KMS-11 (cell line): ENCODE results near the gene CIB4.

Source experiments
- H2AFZ ChIP-seq: fragments of 200-600 bp; sonication (generic); 2 replicates; pipeline ENCODE4 v1.6.1; 2016; ENCODE audit warnings: antibody characterized with exemption, mixed run types, low read depth
- H3K27ac ChIP-seq: fragments of 200-600 bp; sonication (generic); 2 replicates; pipeline ENCODE4 v1.6.1; 2016; ENCODE audit warnings: mild to moderate bottlenecking, mixed run types
- H3K27me3 ChIP-seq: fragments of 200-600 bp; sonication (generic); 2 replicates; pipeline ENCODE4 v1.6.1; 2017; ENCODE audit warnings: mild to moderate bottlenecking, low read depth, mixed run types, moderate library complexity; ENCODE audit not compliant: insufficient read depth
- H3K36me3 ChIP-seq: fragments of 200-600 bp; sonication (generic); 2 replicates; pipeline ENCODE4 v1.6.1; 2017; ENCODE audit warnings: mild to moderate bottlenecking, mixed run types; ENCODE audit not compliant: insufficient read depth
- H3K4me1 ChIP-seq: fragments of 200-600 bp; sonication (generic); 2 replicates; pipeline ENCODE4 v1.6.1; 2016; ENCODE audit warnings: mild to moderate bottlenecking, low read depth, mixed run types; ENCODE audit not compliant: poor library complexity, severe bottlenecking
- H3K4me2 ChIP-seq: fragments of 200-600 bp; sonication (generic); 2 replicates; pipeline ENCODE4 v1.7.0; 2016; ENCODE audit warnings: mild to moderate bottlenecking, mixed run types
- H3K4me3 ChIP-seq: fragments of 200-600 bp; sonication (generic); IDR thresholded peaks from 2 replicates; pipeline ENCODE4 v1.6.1; 2017; ENCODE audit warnings: low read depth, low read length, mixed read lengths; ENCODE audit not compliant: insufficient read depth
- H3K79me2 ChIP-seq: fragments of 200-600 bp; sonication (generic); 2 replicates; pipeline ENCODE4 v1.6.1; 2016; ENCODE audit warnings: low read depth, mixed run types; ENCODE audit not compliant: insufficient read depth
- H3K9ac ChIP-seq: fragments of 200-600 bp; sonication (generic); 2 replicates; pipeline ENCODE4 v1.6.1; 2016; ENCODE audit warnings: mild to moderate bottlenecking, mixed run types
- H4K20me1 ChIP-seq: fragments of 200-600 bp; sonication (generic); 2 replicates; pipeline ENCODE4 v1.6.1; 2016; ENCODE audit warnings: mild to moderate bottlenecking, mixed run types; ENCODE audit not compliant: insufficient read depth
- TF ChIP-seq, protein P1 (sequence below): fragments of 200-600 bp; sonication (generic); conservative IDR thresholded peaks from 2 replicates; pipeline ENCODE4 v1.6.1; 2017; ENCODE audit warnings: low read depth, mild to moderate bottlenecking, antibody characterized with exemption, low read length, moderate library complexity, mixed read lengths

CIB4 gene

DNA sequence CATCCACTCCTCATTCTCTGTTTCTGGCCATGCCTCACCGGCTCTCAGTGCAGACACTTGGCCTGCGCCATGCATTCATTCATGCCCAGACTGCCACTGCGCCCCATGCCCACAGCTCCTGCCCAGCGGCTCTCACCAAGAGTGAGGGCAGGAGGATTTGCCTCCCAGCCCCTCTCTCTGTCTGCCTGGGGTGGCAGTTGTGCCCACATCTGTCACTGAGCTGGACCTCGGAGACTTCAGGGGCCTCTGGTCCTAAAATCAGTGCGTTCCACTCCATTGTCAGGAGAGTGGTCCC is 75.1 kb downstream of the CIB4 start:
- Histone ChIP-seq H4K20me1 (no peaks in the 10 kb centered on the region), H3K27me3 (peaks cover 86% of the 10 kb centered on the region), H3K4me1 (no peaks in the 10 kb centered on the region), H3K27ac (no peak overlapping the region), H3K79me2 (no peaks in the 10 kb centered on the region), H3K36me3 (no peaks in the 10 kb centered on the region), H3K4me2 (no peak overlapping the region), H2AFZ (no peak overlapping the region), H3K4me3 (no peak overlapping the region), H3K9ac (no peak overlapping the region)
- TF ChIP-seq, protein P1, sequence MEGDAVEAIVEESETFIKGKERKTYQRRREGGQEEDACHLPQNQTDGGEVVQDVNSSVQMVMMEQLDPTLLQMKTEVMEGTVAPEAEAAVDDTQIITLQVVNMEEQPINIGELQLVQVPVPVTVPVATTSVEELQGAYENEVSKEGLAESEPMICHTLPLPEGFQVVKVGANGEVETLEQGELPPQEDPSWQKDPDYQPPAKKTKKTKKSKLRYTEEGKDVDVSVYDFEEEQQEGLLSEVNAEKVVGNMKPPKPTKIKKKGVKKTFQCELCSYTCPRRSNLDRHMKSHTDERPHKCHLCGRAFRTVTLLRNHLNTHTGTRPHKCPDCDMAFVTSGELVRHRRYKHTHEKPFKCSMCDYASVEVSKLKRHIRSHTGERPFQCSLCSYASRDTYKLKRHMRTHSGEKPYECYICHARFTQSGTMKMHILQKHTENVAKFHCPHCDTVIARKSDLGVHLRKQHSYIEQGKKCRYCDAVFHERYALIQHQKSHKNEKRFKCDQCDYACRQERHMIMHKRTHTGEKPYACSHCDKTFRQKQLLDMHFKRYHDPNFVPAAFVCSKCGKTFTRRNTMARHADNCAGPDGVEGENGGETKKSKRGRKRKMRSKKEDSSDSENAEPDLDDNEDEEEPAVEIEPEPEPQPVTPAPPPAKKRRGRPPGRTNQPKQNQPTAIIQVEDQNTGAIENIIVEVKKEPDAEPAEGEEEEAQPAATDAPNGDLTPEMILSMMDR = no peak

DNA sequence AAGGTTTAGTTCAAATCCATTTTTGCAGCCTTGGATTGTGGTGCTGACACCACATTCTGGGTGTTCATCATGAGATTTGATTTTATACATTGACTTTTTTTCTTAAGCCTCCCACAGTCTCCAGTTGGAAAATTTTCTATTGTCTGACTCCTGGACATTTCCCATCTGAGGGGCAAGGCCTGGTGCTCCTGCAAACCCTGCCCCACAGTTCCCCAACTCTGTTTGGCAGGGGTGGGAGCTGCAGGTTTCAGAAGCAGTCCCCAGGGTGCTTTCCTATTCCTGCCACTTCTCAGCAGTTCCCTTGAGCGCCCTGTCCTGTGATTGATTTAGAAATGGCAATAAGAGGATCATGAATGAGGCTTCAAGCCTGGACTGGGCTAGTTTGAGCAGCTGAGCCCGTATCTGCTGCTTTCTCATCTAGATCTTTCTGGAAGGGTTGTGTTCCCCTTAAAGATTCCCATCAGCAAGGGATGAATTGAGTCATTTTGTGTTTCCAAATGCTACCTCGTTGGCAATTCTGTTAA is 77.0 kb downstream of the CIB4 start:
- no peak overlapping the region for H3K27ac ChIP-seq
- no peak overlapping the region for H3K4me2 ChIP-seq
- H3K79me2 ChIP-seq = no peaks in the 10 kb centered on the region
- no peak overlapping the region for H3K4me3 ChIP-seq
- H3K36me3 ChIP-seq = no peaks in the 10 kb centered on the region
- peaks cover 88% of the 10 kb centered on the region for H3K27me3 ChIP-seq
- no peaks in the 10 kb centered on the region for H3K4me1 ChIP-seq
- H2AFZ ChIP-seq = no peak overlapping the region
- TF ChIP-seq, protein P1 = no peak
- no peak overlapping the region for H3K9ac ChIP-seq
- no peaks in the 10 kb centered on the region for H4K20me1 ChIP-seq

- Histone ChIP-seq H3K27me3 (peaks cover 88% of the 10 kb centered on the region), H3K4me2 (no peak overlapping the region)
- TF ChIP-seq, protein P1 = no peak
These were observed 77.5 kb downstream of the CIB4 start for GRCh38 chr2:26563686-26564085.

DNA sequence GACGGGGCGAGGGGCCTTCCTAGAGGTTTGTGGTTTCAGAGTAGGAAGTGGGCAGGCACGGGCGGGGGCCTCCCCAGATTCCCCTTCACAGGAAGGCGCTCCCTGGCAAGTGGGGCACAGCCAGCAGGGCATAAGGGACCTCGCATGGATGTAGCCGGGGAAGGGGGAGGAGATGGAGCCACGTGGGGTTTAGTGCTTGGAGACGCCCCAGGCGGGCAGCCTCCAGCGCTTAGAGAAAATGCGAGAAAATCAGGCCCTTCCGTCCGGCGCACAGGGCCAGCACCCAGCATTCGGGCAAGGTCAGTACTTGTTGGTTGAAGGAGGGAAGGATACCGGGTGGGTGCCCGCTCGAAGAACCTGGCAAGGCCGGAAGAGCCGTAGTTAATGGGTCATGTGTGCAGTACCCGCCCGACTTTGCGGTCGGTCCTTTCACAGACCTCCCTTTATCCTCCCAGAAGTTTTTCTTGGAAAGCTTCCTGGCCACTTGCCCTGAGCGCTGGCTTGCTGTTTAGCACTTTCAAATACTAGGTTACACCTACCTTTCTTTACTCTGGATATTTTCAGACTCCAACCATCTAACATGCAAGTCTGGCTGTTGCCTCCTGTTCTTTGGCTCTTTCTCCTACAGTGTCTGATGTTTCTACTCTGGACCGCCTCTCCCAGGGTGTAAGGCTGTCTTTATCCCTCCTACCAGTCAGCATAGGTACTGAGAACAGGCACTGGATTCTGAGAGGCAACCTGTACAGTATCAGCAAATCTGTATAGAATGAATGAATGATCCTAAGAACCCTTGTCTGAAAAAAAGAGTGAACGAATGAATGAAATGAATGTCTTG is 78.1 kb downstream of the CIB4 start:
- peaks cover 88% of the 10 kb centered on the region for H3K27me3 ChIP-seq
- no peak overlapping the region for H3K4me2 ChIP-seq
- TF ChIP-seq, protein P1 = no peak
- no peaks in the 10 kb centered on the region for H3K36me3 ChIP-seq
- H3K4me3 ChIP-seq = no peak overlapping the region
- no peaks in the 10 kb centered on the region for H3K79me2 ChIP-seq
- H3K4me1 ChIP-seq = no peaks in the 10 kb centered on the region
- H3K27ac ChIP-seq = no peak overlapping the region
- no peaks in the 10 kb centered on the region for H4K20me1 ChIP-seq
- no peak overlapping the region for H2AFZ ChIP-seq
- H3K9ac ChIP-seq = no peak overlapping the region

More at GRCh38 chr2:26563686-26564085, 77.5 kb downstream of the CIB4 start:
- Histone ChIP-seq H3K36me3 (no peaks in the 10 kb centered on the region), H3K9ac (no peak overlapping the region), H3K27ac (no peak overlapping the region), H2AFZ (no peak overlapping the region), H4K20me1 (no peaks in the 10 kb centered on the region), H3K79me2 (no peaks in the 10 kb centered on the region), H3K4me1 (no peaks in the 10 kb centered on the region), H3K4me3 (no peak overlapping the region)
